ENCODE results near the gene HMG20A.

The HMG20A gene

GRCh38 chr15:77510066-77511057 is 89.7 kb downstream of the HMG20A start:
- Histone ChIP-seq H2BK15ac (replicated peaks; ENCODE audit: low read depth) (no peak overlapping the region), H3K4ac (ENCODE audit: low read depth, low read length) (no peak overlapping the region), H3K4me3 (ENCODE audit: low read length) (no peak overlapping the region), H3K27me3 (ENCODE audit: insufficient read depth, low read length, poor library complexity) (no peaks in the 10 kb centered on the region), H3K4me1 (ENCODE audit: control insufficient read depth, low read depth, low read length) (no peaks in the 10 kb centered on the region), H3K9ac (ENCODE audit: low read length) (no peak overlapping the region), H2BK120ac (ENCODE audit: low read depth, low read length) (no peak overlapping the region), H3K56ac (ENCODE audit: low read length) (no peak overlapping the region), H3K27ac (ENCODE audit: low read depth, low read length) (no peak overlapping the region), H4K5ac (ENCODE audit: low read length) (no peak overlapping the region), H3K36me3 (ENCODE audit: control insufficient read depth, insufficient read depth, low read length) (no peaks in the 10 kb centered on the region), H2AK5ac (ENCODE audit: low read length) (no peak overlapping the region), H3K18ac (ENCODE audit: low read length) (no peak overlapping the region), H3K4me2 (ENCODE audit: low read length) (no peak overlapping the region), H3K79me1 (ENCODE audit: low read length) (no peaks in the 10 kb centered on the region), H4K8ac (ENCODE audit: low read depth, low read length) (no peak overlapping the region), H3K23ac (ENCODE audit: low read length) (no peak overlapping the region), H3K79me2 (ENCODE audit: control insufficient read depth, insufficient read depth, low read length) (no peaks in the 10 kb centered on the region), H2BK5ac (ENCODE audit: low read length) (no peak overlapping the region)
- DNase-seq = no peak
- no CpG with 5 or more reads among the region's 11 CpGs for WGBS (ENCODE audit: extremely low coverage, insufficient coverage, low lambda C conversion rate)

GRCh38 chr15:77511869-77512268 is 91.2 kb downstream of the HMG20A start:
- Histone ChIP-seq H4K5ac (ENCODE audit: low read length) (no peak overlapping the region), H3K4me3 (ENCODE audit: low read length) (no peak overlapping the region), H3K56ac (ENCODE audit: low read length) (no peak overlapping the region), H3K4me2 (ENCODE audit: low read length) (no peak overlapping the region), H2BK5ac (ENCODE audit: low read length) (no peak overlapping the region), H3K23ac (ENCODE audit: low read length) (no peak overlapping the region), H2BK15ac (replicated peaks; ENCODE audit: low read depth) (no peak overlapping the region), H3K27me3 (ENCODE audit: insufficient read depth, low read length, poor library complexity) (no peaks in the 10 kb centered on the region), H3K4me1 (ENCODE audit: control insufficient read depth, low read depth, low read length) (peaks cover 2% of the 10 kb centered on the region), H4K8ac (ENCODE audit: low read depth, low read length) (no peak overlapping the region), H2AK5ac (ENCODE audit: low read length) (no peak overlapping the region), H3K4ac (ENCODE audit: low read depth, low read length) (no peak overlapping the region), H3K79me2 (ENCODE audit: control insufficient read depth, insufficient read depth, low read length) (no peaks in the 10 kb centered on the region), H2BK120ac (ENCODE audit: low read depth, low read length) (no peak overlapping the region), H3K9ac (ENCODE audit: low read length) (no peak overlapping the region), H3K36me3 (ENCODE audit: control insufficient read depth, insufficient read depth, low read length) (no peaks in the 10 kb centered on the region), H3K79me1 (ENCODE audit: low read length) (no peaks in the 10 kb centered on the region), H3K18ac (ENCODE audit: low read length) (no peak overlapping the region), H3K27ac (ENCODE audit: low read depth, low read length) (no peak overlapping the region)
- WGBS (ENCODE audit: extremely low coverage, insufficient coverage, low lambda C conversion rate) = no CpG with 5 or more reads among the region's 1 CpG
- DNase-seq = no peak

GRCh38 chr15:77513226-77513625 is 92.5 kb downstream of the HMG20A start:
- Histone ChIP-seq H2BK5ac (ENCODE audit: low read length) (no peak overlapping the region), H3K18ac (ENCODE audit: low read length) (no peak overlapping the region), H2BK120ac (ENCODE audit: low read depth, low read length) (no peak overlapping the region), H3K4ac (ENCODE audit: low read depth, low read length) (no peak overlapping the region), H3K79me1 (ENCODE audit: low read length) (no peaks in the 10 kb centered on the region), H3K27ac (ENCODE audit: low read depth, low read length) (no peak overlapping the region), H3K4me2 (ENCODE audit: low read length) (no peak overlapping the region), H3K4me1 (ENCODE audit: control insufficient read depth, low read depth, low read length) (peaks cover 2% of the 10 kb centered on the region), H4K8ac (ENCODE audit: low read depth, low read length) (no peak overlapping the region), H3K27me3 (ENCODE audit: insufficient read depth, low read length, poor library complexity) (no peaks in the 10 kb centered on the region), H3K79me2 (ENCODE audit: control insufficient read depth, insufficient read depth, low read length) (no peaks in the 10 kb centered on the region), H3K23ac (ENCODE audit: low read length) (no peak overlapping the region), H3K36me3 (ENCODE audit: control insufficient read depth, insufficient read depth, low read length) (no peaks in the 10 kb centered on the region), H3K4me3 (ENCODE audit: low read length) (no peak overlapping the region), H2BK15ac (replicated peaks; ENCODE audit: low read depth) (no peak overlapping the region), H4K5ac (ENCODE audit: low read length) (no peak overlapping the region), H2AK5ac (ENCODE audit: low read length) (no peak overlapping the region), H3K9ac (ENCODE audit: low read length) (no peak overlapping the region), H3K56ac (ENCODE audit: low read length) (no peak overlapping the region)
- no peak for DNase-seq
- no CpG with 5 or more reads among the region's 4 CpGs for WGBS (ENCODE audit: extremely low coverage, insufficient coverage, low lambda C conversion rate)

- WGBS (ENCODE audit: extremely low coverage, insufficient coverage, low lambda C conversion rate) = no CpG with 5 or more reads among the region's 11 CpGs
- Histone ChIP-seq H3K4me3 (ENCODE audit: low read length) (no peak overlapping the region), H3K36me3 (ENCODE audit: control insufficient read depth, insufficient read depth, low read length) (no peaks in the 10 kb centered on the region)
These were observed 94.1 kb downstream of the HMG20A start for GRCh38 chr15:77514641-77515402.

GRCh38 chr15:77515613-77516012 is 94.9 kb downstream of the HMG20A start:
- no peak overlapping the region for H3K4me2 ChIP-seq (ENCODE audit: low read length)
- no peak overlapping the region for H3K4me3 ChIP-seq (ENCODE audit: low read length)
- no peak for DNase-seq
- no peak overlapping the region for H3K18ac ChIP-seq (ENCODE audit: low read length)
- H3K27ac ChIP-seq (ENCODE audit: low read depth, low read length) = no peak overlapping the region
- H4K8ac ChIP-seq (ENCODE audit: low read depth, low read length) = no peak overlapping the region
- H3K79me1 ChIP-seq (ENCODE audit: low read length) = no peaks in the 10 kb centered on the region
- no peak overlapping the region for H2BK5ac ChIP-seq (ENCODE audit: low read length)
- no peak overlapping the region for H2BK15ac ChIP-seq (replicated peaks; ENCODE audit: low read depth)
- no peak overlapping the region for H4K5ac ChIP-seq (ENCODE audit: low read length)
- H2BK120ac ChIP-seq (ENCODE audit: low read depth, low read length) = no peak overlapping the region
- H3K9ac ChIP-seq (ENCODE audit: low read length) = no peak overlapping the region
- H3K23ac ChIP-seq (ENCODE audit: low read length) = no peak overlapping the region
- H3K56ac ChIP-seq (ENCODE audit: low read length) = no peak overlapping the region
- no peak overlapping the region for H2AK5ac ChIP-seq (ENCODE audit: low read length)
- no peak overlapping the region for H3K4ac ChIP-seq (ENCODE audit: low read depth, low read length)
- H3K27me3 ChIP-seq (ENCODE audit: insufficient read depth, low read length, poor library complexity) = no peaks in the 10 kb centered on the region
- no CpG with 5 or more reads among the region's 2 CpGs for WGBS (ENCODE audit: extremely low coverage, insufficient coverage, low lambda C conversion rate)
- peaks cover 2% of the 10 kb centered on the region for H3K4me1 ChIP-seq (ENCODE audit: control insufficient read depth, low read depth, low read length)
- H3K36me3 ChIP-seq (ENCODE audit: control insufficient read depth, insufficient read depth, low read length) = no peaks in the 10 kb centered on the region
- no peaks in the 10 kb centered on the region for H3K79me2 ChIP-seq (ENCODE audit: control insufficient read depth, insufficient read depth, low read length)

More at GRCh38 chr15:77514641-77515402, 94.1 kb downstream of the HMG20A start:
- Histone ChIP-seq H4K8ac (ENCODE audit: low read depth, low read length) (no peak overlapping the region), H3K4me1 (ENCODE audit: control insufficient read depth, low read depth, low read length) (peaks cover 2% of the 10 kb centered on the region), H3K56ac (ENCODE audit: low read length) (no peak overlapping the region), H3K23ac (ENCODE audit: low read length) (no peak overlapping the region), H3K27ac (ENCODE audit: low read depth, low read length) (no peak overlapping the region), H3K79me2 (ENCODE audit: control insufficient read depth, insufficient read depth, low read length) (no peaks in the 10 kb centered on the region), H2BK120ac (ENCODE audit: low read depth, low read length) (no peak overlapping the region), H2AK5ac (ENCODE audit: low read length) (peak overlapping the region; percentile 81), H3K9ac (ENCODE audit: low read length) (no peak overlapping the region), H3K4ac (ENCODE audit: low read depth, low read length) (no peak overlapping the region), H3K4me2 (ENCODE audit: low read length) (no peak overlapping the region), H2BK5ac (ENCODE audit: low read length) (no peak overlapping the region), H3K27me3 (ENCODE audit: insufficient read depth, low read length, poor library complexity) (no peaks in the 10 kb centered on the region), H2BK15ac (replicated peaks; ENCODE audit: low read depth) (no peak overlapping the region), H3K18ac (ENCODE audit: low read length) (no peak overlapping the region), H3K79me1 (ENCODE audit: low read length) (no peaks in the 10 kb centered on the region), H4K5ac (ENCODE audit: low read length) (no peak overlapping the region)
- DNase-seq = no peak

Data from mesendoderm (in vitro differentiated cells).